HG02970 (cell line): ENCODE measurements around the gene PRUNE2.
"Not testable (repeated sequence)": the region's sequence is repeated elsewhere in the genome, so short reads cannot be mapped to it uniquely, and the experiment has no call there.

Source experiments
- ATAC-seq: cut with Tn5 transposase; IDR thresholded peaks from one replicate; pipeline ENCODE4 v1.9.1; 2021; ENCODE audit warnings: mild to moderate bottlenecking, moderate library complexity, moderate number of reproducible peaks; ENCODE audit not compliant: unreplicated experiment, low FRiP score

PRUNE2 gene

DNA sequence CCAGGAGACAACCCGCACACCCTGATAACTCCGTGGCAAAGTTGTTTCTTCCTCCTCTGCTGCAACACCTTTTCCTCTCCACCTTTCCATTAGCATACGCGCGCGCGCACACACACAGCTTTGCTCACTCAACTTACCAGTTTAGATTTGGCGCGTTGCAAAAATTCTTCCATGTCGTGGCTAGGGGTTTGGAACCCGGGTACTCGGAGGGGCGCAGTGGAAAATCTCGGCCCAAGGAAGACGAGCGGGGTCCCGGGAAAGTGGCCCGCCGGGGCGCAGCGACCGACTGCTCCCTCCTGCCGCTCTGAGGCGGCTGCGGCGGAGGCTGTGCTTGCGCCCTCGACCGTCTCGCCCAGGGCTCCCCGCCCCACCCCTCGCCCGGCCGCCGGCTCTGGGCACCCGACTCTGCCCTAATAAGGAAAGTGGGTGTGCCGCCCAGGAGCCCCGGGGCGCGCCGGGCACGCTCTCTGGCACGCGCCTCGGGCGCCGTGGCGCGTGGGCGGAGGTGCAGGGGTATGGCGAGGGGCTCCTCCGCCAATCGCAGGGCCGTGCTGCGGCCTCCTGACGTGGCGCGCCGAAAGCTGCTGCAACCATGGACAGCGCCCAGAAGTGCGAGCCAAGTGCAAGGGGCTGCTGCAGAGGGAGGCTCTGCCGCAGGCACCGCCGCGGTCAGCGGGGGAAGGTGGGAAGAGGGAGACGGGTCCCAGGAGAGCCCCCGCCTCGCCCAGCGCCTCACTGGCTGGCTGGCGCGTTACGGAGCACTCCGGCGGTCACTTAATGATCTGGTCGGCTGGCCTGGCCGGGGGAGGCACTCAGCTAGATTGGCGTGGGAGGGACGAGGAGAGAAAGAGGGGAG, at the start of gene PRUNE2:
Gene PRUNE2 (minus strand): TSS at position 324 of the 856 bp plus-strand sequence. CDS start 151 bp downstream, at position 173.
- ATAC-seq, result no peak

- not testable (repeated sequence) for ATAC-seq
Observed at GRCh38 chr9:76955406-76955805, 49.5 kb upstream of the PRUNE2 start.

GRCh38 chr9:76949865-76950264, 44.0 kb upstream of the PRUNE2 start:
- ATAC-seq, result no peak

DNA sequence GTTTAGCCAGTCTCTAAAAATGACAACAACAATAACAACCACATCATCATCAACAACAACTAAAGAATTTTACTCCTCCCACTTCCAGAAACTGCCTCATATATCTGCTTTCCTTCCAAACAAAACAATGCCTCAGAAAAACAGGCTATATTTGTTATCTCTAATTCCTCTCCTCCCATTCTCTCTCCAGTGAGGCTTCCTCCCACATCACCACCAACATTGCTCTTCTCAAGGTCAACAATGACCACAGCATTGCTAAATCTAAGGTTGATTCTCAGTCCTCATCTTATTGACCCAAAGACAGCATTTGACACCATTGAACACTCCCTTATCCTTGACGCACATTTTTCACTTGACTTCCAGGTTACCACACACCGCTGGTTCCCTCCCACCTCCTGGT, 38.1 kb upstream of the PRUNE2 start:
- ATAC-seq, result no peak

- no peak for ATAC-seq
Observed at GRCh38 chr9:76943054-76943453, 37.1 kb upstream of the PRUNE2 start.

GRCh38 chr9:76932757-76933156, 26.8 kb upstream of the PRUNE2 start:
- ATAC-seq, result no peak

DNA sequence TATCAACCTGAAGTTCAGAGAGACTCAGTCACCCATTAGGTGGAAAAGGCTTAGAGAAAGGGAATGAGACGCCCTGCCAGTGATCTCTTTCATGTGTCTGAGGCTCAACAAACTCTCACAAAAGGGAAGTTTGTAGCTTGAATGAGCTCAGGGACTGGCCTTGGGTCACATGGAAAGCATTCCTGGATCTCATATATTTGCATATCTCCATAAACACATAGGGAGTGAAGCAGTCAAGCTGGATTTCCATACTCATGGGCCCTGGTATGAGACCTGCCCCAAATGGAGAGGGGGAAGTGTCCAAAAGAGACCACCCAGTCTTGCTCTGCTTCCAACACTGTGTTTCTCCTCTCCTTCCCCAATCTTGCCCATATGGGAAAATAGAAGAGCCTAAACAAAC, 26.4 kb upstream of the PRUNE2 start:
- no peak for ATAC-seq

DNA sequence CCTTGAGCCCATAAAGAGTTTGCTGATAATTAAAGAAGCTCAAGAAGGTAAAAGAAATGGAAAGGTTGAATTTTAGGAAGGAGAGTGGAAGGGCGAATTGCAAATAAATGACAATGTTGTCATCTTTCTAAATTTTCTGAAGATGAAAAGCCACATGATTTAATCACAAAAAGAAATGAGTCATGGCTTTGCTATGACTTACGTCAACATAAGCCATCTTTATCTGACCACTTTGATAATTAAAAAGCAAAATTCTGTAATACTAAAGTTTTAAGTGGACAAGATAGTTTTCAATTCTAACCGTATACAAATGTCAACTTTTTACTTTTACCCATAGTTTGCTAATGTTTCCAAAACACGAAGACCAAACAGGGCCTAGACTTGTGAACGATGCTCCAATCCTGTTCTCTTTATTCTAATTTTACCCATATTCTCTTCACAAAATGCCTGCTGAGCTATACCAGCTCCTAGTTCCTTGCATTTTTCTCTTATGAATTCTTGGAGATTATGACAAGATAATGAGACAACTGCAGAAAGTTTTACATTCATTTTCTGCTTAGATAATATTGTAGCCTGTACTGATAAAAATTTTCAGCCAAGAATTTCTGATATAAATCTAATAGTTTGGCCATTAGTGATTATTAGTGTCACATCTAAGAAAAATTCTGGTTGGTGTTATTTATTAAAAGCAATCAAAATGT, 21.8 kb upstream of the PRUNE2 start:
- no peak for ATAC-seq

DNA sequence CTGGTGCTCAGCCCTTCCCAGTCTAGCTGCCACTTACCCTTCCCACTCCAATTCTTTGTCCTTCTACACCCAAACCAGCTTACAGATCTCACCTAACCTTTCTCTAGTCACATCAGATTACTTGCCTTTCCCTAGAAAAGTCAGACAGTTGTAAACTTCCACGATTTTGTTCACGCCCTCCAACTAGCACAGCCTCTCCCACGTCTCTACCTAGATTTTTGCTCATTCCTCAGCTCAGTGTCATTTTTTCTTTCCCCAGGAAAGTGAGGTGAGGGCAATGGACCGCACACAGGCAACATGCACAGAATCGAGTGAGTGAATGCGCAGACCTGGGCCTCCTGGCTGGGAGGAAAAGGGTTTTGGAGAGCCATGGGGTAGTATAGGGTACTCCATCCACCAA, 20.9 kb upstream of the PRUNE2 start:
- no peak for ATAC-seq

GRCh38 chr9:76926324-76926741, 20.4 kb upstream of the PRUNE2 start:
- ATAC-seq, result no peak

GRCh38 chr9:76921165-76921564, 15.3 kb upstream of the PRUNE2 start:
- no peak for ATAC-seq

- ATAC-seq, result no peak
Observed at GRCh38 chr9:76917299-76917698, 11.4 kb upstream of the PRUNE2 start.

GRCh38 chr9:76916231-76916630, 10.3 kb upstream of the PRUNE2 start:
- ATAC-seq, result no peak

DNA sequence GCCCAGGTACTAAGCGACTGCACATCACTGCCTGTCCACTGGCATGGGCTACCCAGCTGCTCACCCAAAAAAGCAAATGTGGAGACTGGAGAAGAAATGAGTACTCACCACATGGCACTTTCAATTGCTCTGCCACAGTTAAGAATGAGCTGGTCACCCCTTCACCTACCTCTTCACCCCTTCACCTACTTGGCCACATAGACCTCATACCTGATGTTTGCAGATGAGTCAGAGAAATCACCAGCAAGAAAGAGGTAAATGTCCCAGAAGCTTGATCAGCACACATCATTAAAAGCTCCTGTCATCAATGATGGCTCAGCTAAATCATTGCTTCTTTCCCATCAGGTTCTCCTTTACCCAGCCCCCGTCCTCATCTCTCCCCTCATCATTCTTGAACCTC, 7.6 kb upstream of the PRUNE2 start:
- ATAC-seq, result no peak

- no peak for ATAC-seq
Observed at GRCh38 chr9:76912636-76913275, 6.8 kb upstream of the PRUNE2 start.

- no peak for ATAC-seq
Observed at GRCh38 chr9:76911971-76912370, 6.1 kb upstream of the PRUNE2 start.

DNA sequence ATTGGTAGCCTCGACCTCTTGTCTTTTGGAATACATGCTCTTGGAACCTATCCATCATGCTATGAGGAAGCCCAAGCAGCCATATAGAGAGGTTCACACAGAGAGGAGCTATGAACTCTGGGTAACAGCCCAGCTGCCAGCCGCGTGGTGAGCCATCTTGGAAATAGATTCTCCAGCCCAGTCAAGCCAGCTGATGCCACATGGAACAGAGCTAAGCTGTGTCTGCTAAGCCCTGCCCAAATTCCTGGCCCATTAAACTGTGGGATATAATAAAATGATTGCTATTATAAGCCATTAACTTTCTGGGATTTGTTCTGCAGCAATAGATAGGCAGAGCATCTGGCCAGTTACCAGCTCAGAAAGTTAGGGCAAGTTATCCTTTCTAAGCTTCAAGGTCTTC, 4.9 kb upstream of the PRUNE2 start:
- no peak for ATAC-seq

DNA sequence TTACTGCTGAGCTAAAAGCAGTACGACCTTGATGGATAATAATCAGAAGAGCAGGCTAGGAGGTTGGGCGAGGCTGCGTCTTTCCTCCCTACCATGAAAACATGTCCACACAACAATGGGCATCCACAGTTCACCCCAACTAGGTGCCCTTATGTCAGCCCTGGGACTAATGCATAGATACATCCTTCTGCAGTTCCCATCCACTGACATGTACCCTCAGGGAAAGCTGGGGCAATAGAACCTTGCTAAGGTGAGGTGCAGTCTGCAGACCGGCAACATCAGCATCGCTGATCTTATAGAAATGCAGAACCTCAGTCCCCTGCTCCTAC, 697 bp upstream of the PRUNE2 start:
- no peak for ATAC-seq

DNA sequence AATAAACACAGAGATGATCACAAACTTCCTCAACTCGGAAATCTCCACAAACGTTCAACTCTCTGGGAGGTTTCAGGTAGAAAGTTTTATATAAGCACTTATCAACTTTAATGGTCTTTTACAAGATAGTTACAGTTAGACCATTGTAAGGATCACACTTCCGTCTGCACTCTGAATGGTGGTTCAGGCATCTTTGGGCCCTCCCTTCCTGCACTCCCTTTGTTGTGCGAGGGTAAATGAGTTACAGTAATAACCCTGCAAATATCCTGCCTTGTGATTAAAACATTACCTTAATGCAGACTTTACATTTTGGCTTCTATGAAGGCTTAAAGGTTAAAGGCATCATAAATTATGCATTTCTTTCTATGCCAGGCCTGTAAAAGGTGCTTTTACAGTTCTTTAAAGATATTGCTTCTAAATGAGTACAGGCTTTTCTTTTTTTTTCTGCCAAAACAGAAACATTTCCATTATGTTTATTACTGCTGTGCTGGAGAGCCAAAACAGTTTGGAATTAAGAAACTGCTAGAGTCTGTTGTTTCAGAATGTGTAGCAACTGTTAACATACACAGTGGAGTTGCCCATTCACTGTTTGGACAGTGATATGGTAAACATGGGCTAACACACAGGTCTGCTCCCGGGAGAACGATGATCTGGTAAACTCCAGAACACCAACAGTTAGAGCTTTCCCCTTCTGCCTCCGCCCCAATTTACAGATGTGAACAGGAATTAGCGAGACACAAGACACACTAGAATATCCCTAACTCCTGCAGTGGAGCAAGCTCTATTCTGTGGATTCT, 1.1 kb downstream of the PRUNE2 start:
- no peak for ATAC-seq

DNA sequence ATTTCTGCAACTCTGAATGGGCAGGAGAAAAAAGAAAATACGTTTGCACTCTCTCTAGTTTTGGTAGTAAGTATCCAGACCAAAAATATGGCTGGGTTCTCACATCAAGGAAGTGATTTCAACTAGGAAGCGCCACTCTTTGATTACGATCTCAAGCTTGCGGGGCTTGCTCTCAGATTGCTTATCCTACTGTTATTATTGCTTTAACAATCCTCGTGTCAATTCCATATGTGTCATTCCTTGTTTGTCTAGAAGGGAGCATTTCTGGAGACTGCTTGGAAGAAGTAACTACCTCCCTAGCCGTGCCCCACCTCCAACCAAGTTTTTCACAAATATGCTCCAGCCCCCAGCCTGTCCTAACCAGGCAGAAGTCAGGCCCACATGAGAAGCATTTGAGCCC, 3.5 kb downstream of the PRUNE2 start:
- no peak for ATAC-seq

- ATAC-seq, result no peak
Observed at GRCh38 chr9:76901801-76902200, 4.1 kb downstream of the PRUNE2 start.
